GM13976 (cell line): ENCODE measurements around the gene ENTPD6.

ENCODE experiments used
- DNase-seq: peaks from one replicate; pipeline ENCODE4 v3.0.0; 2012; ENCODE audit warnings: low spot score
- in situ Hi-C: fragments of 300-500 bp; cut with MboI; formaldehyde crosslinking; loops from one replicate; pipeline ENCODE4 v1.12.0; 2022; ENCODE audit warnings: low sequenced_read_pairs, mixed read lengths, inconsistent platforms; ENCODE audit not compliant: unreplicated experiment
- TF ChIP-seq, protein P1 (sequence below): IDR thresholded peaks from 2 replicates; pipeline ENCODE4 v1.5.1; 2012; ENCODE audit warnings: borderline replicate concordance, mild to moderate bottlenecking; ENCODE audit not compliant: insufficient read depth; ENCODE audit errors: extremely low read depth, missing control alignments, control extremely low read depth

Gene ENTPD6

DNA sequence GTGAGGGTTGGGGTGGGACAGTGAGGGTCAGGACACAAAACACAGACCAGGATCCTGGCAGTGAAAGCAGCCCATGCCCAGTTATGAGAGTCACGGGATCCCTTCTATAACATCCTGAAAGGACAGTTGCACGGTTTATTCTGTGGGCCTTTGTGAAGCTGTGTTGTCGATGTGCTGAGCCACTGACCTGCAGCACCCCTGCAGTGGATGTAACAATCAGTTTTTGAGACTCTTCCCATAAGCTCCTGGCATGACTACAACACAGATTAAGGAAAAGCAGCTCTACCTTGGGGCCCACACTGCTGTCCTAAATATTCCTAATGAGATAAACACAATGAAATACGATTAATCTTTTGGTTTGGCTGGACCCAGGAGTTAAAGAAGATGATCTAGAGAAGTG lies 56.0 kb downstream of the ENTPD6 start:
- in situ Hi-C loops, result no loop called here
- TF ChIP-seq, protein P1, sequence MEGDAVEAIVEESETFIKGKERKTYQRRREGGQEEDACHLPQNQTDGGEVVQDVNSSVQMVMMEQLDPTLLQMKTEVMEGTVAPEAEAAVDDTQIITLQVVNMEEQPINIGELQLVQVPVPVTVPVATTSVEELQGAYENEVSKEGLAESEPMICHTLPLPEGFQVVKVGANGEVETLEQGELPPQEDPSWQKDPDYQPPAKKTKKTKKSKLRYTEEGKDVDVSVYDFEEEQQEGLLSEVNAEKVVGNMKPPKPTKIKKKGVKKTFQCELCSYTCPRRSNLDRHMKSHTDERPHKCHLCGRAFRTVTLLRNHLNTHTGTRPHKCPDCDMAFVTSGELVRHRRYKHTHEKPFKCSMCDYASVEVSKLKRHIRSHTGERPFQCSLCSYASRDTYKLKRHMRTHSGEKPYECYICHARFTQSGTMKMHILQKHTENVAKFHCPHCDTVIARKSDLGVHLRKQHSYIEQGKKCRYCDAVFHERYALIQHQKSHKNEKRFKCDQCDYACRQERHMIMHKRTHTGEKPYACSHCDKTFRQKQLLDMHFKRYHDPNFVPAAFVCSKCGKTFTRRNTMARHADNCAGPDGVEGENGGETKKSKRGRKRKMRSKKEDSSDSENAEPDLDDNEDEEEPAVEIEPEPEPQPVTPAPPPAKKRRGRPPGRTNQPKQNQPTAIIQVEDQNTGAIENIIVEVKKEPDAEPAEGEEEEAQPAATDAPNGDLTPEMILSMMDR, result no peak
- no peak for DNase-seq

DNA sequence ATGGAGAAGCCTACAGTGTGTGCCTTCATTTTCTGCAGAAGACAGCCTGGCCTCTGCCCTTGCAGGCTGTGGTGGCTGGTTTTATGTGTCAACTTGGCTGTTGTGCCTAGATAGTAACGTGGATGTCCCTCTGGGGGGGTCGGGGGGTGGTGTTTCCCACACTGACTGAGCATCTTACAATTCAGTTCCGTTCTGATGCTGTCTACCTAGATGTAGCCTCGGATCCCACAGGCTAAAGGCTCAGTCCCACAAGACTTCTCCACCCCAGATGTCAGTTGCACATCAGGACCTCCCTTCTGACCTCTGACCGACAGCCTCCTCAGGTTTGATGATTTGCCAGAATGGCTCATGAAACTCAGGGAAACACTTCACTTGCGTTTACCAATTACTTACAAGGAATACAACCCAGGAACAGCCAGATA lies 56.7 kb downstream of the ENTPD6 start:
- no peak for DNase-seq
- in situ Hi-C loops, result no loop called here
- TF ChIP-seq, protein P1, result no peak

DNA sequence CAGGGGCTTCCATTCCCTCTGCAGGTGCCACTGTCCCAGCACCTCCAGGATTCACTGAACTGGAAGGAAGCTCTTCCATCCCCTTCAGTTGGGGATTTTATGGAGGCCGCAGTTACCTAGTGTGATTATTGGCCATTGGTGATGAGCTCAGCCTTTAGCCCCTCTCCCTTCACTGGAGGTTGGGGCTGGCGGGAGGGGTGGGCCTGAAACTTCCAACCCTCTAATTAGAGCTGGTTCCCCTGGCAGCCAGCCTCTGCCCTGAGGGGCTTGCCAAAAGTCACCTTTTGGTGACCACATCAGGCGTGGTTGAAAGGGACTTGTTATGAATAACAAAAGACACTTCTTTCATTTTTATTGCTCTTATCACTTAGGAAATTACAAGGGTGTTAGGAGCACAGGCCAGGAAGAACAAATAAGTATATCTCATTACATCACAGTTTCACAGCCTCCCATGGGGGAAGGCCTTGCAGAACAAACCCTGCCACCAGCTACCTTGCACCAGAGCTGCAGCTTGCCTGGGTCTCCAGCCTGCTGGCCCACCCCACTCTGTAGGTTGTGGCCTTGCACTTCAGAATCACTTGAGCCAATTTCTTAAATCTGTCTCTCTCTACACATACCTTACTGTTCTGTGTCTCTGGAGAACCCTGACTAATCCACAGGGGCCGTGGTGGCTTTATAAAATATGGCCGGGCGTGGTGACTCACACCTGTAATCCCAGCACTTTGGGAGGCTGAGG lies 57.3 kb downstream of the ENTPD6 start:
- no peak for DNase-seq
- in situ Hi-C loops, result no loop called here

DNA sequence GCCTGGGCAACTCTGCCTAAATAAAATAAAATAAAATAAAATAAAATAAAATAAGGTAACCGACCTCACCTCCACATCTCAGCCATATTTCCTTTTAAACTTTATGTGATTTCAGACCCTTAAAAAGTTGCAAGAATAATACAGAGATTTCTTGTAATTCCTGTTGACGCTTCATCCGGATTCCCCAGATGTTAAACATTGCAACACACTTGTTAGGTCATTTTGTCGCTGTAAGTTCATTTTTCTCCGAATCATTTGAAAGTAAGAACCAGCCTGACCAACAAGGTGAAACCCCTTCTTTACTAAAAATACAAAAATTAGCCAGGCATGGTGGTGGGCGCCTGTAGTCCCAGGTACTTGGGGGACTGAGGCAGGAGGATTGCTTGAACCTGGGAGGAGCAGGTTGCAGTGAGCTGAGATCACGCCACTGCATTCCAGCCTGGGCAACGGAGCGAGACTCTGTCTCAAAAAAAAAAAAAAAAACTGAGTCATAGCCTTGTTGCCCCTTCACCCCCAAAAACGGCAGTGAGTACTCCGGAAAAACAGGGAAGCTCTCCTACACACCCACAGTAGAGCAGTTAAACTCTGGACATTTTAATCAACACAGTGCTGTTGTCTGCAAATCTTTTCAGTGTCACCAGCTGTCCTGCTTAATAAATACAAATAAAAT lies 58.2 kb downstream of the ENTPD6 start:
- TF ChIP-seq, protein P1, result no peak
- in situ Hi-C loops, result no loop called here

More for the DNA sequence above, 57.3 kb downstream of the ENTPD6 start:
- TF ChIP-seq, protein P1, result no peak

DNA sequence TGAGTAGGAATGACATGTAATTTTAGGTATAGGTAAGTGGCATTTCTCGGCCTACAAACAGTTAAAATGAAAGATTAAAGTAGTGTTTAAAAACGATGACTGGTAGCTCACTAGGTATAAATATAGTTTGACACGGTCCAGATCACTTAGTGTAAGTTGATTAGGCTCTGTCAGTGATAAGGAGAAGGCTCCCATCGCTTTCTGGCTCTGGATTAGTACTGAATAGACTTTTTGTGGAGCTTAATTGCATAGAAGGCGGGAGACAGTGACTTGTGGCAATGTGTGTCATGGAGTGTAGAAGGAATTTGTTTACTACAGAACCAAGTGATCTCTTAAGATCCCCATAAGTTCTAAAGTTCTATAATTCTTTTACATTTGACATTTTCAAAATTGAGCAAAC lies 59.1 kb downstream of the ENTPD6 start:
- in situ Hi-C loops, result no loop called here
- TF ChIP-seq, protein P1, result no peak
- no peak for DNase-seq

More for the DNA sequence above, 58.2 kb downstream of the ENTPD6 start:
- no peak for DNase-seq

DNA sequence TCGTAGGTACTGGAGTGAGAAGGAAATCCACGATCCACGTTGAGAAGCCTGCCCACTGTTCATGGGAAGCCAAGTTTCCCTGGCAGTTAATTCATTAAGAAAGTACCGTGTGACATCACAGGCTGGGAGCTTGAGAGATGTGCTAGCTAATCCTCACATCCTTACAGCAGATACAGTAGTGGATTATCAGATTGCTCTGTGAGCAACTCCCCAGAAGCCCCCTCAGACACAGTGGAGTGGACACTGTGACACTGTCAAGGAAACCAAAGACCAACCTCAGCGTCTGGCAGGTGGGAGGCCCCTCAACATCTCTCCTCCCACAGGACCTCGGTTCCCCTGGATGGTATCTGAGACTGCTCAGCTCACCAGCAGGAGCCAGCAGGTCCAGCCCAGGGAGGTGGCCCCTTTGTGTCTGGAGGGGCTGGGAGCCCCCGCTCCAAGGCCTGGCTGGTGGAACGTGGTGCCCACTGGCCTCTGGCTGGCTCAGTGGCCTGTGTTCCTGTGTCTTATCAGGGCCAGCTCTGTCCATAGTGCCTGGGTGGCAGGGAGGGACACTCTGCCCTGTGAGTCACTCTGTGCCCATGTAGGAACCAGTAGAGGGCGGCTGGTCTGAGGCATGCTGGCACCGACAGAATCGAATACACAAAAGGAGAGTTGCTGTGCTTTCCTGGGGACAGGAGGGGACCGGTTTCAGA lies 59.6 kb downstream of the ENTPD6 start:
- no peak for DNase-seq
- in situ Hi-C loops, result no loop called here
- TF ChIP-seq, protein P1, result no peak
